CD14-positive monocyte (primary cell): ENCODE data around the gene CYP2W1. TPM values are rescaled to one million over a fixed set of nuclear protein-coding genes. Genes with fewer than 3 reads are reported as not detected.

ENCODE experiments used
- DNase-seq, 3 donors: peaks; one replicate each; pipeline ENCODE4 v3.0.0-alpha.2; 2011 to 2022
- H2AFZ ChIP-seq: 2 replicates; pipeline ENCODE4 v1.6.0; 2012; ENCODE audit warnings: mild to moderate bottlenecking, low read depth, low read length, inconsistent platforms; ENCODE audit not compliant: insufficient read depth, poor library complexity, severe bottlenecking
- H3K27ac ChIP-seq, 2 donors: 1 replicate in 1 of 2; 2 replicates in 1 of 2; pipeline ENCODE4 v1.5.1; 2012 to 2013; ENCODE audit warnings: low read length in 2 of 2, control low read depth in 1 of 2, inconsistent platforms in 1 of 2, low read depth in 1 of 2, mild to moderate bottlenecking in 1 of 2
- H3K27me3 ChIP-seq, 2 donors: one replicate each; pipeline versions ENCODE4 v1.6.0 to v1.6.1; 2011 to 2013; ENCODE audit warnings: low read length in 2 of 2; ENCODE audit not compliant: control insufficient read depth in 2 of 2, insufficient read depth in 2 of 2
- H3K36me3 ChIP-seq, 2 donors: replicated peaks in 1 of 2; 1 replicate in 1 of 2; 2 replicates in 1 of 2; pipeline versions ENCODE4 v1.5.1 to v1.6.1; 2012 to 2013; ENCODE audit warnings: low read length in 2 of 2, control low read depth in 1 of 2, inconsistent platforms in 1 of 2, mild to moderate bottlenecking in 1 of 2; ENCODE audit not compliant: insufficient read depth in 2 of 2, control insufficient read depth in 1 of 2
- H3K4me1 ChIP-seq, 2 donors: 1 replicate in 1 of 2; 2 replicates in 1 of 2; pipeline versions ENCODE4 v1.5.1 to v1.6.1; 2012 to 2013; ENCODE audit warnings: low read length in 2 of 2, control low read depth in 1 of 2, inconsistent platforms in 1 of 2, mild to moderate bottlenecking in 1 of 2, moderate library complexity in 1 of 2; ENCODE audit not compliant: insufficient read depth in 2 of 2, control insufficient read depth in 1 of 2
- H3K4me2 ChIP-seq: replicated peaks from 2 replicates; pipeline ENCODE3; 2012; ENCODE audit warnings: low read length, moderate library complexity, mild to moderate bottlenecking; ENCODE audit not compliant: poor library complexity, severe bottlenecking; ENCODE audit errors: extremely low read depth
- H3K4me3 ChIP-seq, 3 experiments: fragments of 200-600 bp in 1 of 3; sonication (generic) in 1 of 3; replicated peaks in 1 of 3; 1 replicate in 2 of 3; 2 replicates in 1 of 3; pipeline ENCODE4 v1.5.1; 2011 to 2013; ENCODE audit warnings: low read length in 3 of 3, mild to moderate bottlenecking in 3 of 3, control low read depth in 2 of 3, low read depth in 2 of 3, inconsistent platforms in 1 of 3, moderate library complexity in 1 of 3
- H3K79me2 ChIP-seq: 2 replicates; pipeline ENCODE4 v1.6.0; 2012; ENCODE audit warnings: mild to moderate bottlenecking, control low read depth, inconsistent platforms, low read length, moderate library complexity; ENCODE audit not compliant: insufficient read depth
- H3K9ac ChIP-seq: 2 replicates; pipeline ENCODE4 v1.6.0; 2017; ENCODE audit warnings: low read length, mild to moderate bottlenecking; ENCODE audit not compliant: insufficient read depth, poor library complexity, severe bottlenecking
- H3K9me3 ChIP-seq, 2 donors: replicated peaks in 1 of 2; 1 replicate in 1 of 2; 2 replicates in 1 of 2; pipeline versions ENCODE4 v1.5.1 to v1.6.1; 2012 to 2013; ENCODE audit warnings: low read length in 2 of 2, control low read depth in 1 of 2; ENCODE audit not compliant: control insufficient read depth in 1 of 2, insufficient read depth in 1 of 2
- H4K20me1 ChIP-seq: 2 replicates; pipeline ENCODE4 v1.6.0; 2012; ENCODE audit warnings: mild to moderate bottlenecking, low read length, control low read depth, moderate library complexity; ENCODE audit not compliant: insufficient read depth
- H3K27ac Mint-ChIP-seq, 7 donors: one replicate each; pipeline ENCODE4 v1.8.0; 2020; ENCODE audit warnings: mild to moderate bottlenecking in 7 of 7, mixed read lengths in 7 of 7, moderate library complexity in 6 of 7, inconsistent platforms in 2 of 7
- H3K27me3 Mint-ChIP-seq, 3 donors: one replicate each; pipeline ENCODE4 v1.8.0; 2021 to 2022; ENCODE audit warnings: low read depth in 3 of 3, mild to moderate bottlenecking in 3 of 3, mixed read lengths in 3 of 3, moderate library complexity in 3 of 3, inconsistent platforms in 1 of 3
- H3K36me3 Mint-ChIP-seq, 2 donors: one replicate each; pipeline ENCODE4 v1.8.0; 2020; ENCODE audit warnings: mixed read lengths in 2 of 2, inconsistent platforms in 1 of 2, mild to moderate bottlenecking in 1 of 2
- H3K4me1 Mint-ChIP-seq: one replicate; pipeline ENCODE4 v1.8.0; 2020; ENCODE audit warnings: mild to moderate bottlenecking, mixed read lengths
- H3K4me3 Mint-ChIP-seq, 2 donors: one replicate each; pipeline ENCODE4 v1.8.0; 2020; ENCODE audit warnings: mild to moderate bottlenecking in 2 of 2, mixed read lengths in 2 of 2, moderate library complexity in 1 of 2
- H3K9me3 Mint-ChIP-seq, 7 donors: one replicate each; pipeline ENCODE4 v1.8.0; 2020 to 2022; ENCODE audit warnings: mixed read lengths in 7 of 7, mild to moderate bottlenecking in 6 of 7, moderate library complexity in 6 of 7, inconsistent platforms in 2 of 7
- CTCF ChIP-seq: fragments of 200-600 bp; IDR thresholded peaks from one replicate; pipeline ENCODE4 v1.8.0; 2022; ENCODE audit warnings: antibody characterized with exemption, mild to moderate bottlenecking
- WGBS: methylation state at CpG from one replicate; pipeline ENCODE4 v1.1.5; 2013; ENCODE audit warnings: missing lambda C conversion rate; ENCODE audit not compliant: insufficient coverage; 5-methylcytosine and 5-hydroxymethylcytosine counted together
- intact Hi-C, 2 donors: fragments of 100-400 bp; cut with micrococcal nuclease; formaldehyde crosslinking; loops; one replicate each; pipeline versions ENCODE4 v1.15.0 to v1.15.1; 2023
- polyA plus RNA-seq, 3 donors: library from polyadenylated mRNA; depleted of rRNA in 1 of 3; unstranded in 2 of 3; stranded (reverse) in 1 of 3; fragments of 300-500 nt in 2 of 3; fragments of >200 nt in 1 of 3; fragmentation: Illumina TruSeq in 2 of 3; gene quantifications; 1 replicate in 2 of 3; 2 replicates in 1 of 3; pipeline ENCODE4 v1.2.3, GENCODE V29; 2012 to 2021

The CYP2W1 gene
- polyA plus RNA-seq, 3 donors = not detected

- H3K4me2 ChIP-seq = peak overlapping the region; percentile 68
Observed at GRCh38 chr7:963236-964078, 19.5 kb upstream of the CYP2W1 start.

More at GRCh38 chr7:963236-964078, 19.5 kb upstream of the CYP2W1 start:
- Histone ChIP-seq H2AFZ (no peak overlapping the region), H4K20me1 (peaks cover 52% of the 10 kb centered on the region), H3K27ac (peak overlapping the region in 1 of 2 donors; percentile 87), H3K9me3 (no peaks in the 10 kb centered on the region), H3K4me1 (peaks cover 94 to 100% of the 10 kb centered on the region in 2 donors), H3K27me3 (no peaks in the 10 kb centered on the region), H3K4me3 (peak overlapping the region in 1 of 3 experiments; percentile 61), H3K36me3 (peaks cover 20% of the 10 kb centered on the region in 2 donors), H3K79me2 (peaks cover 19% of the 10 kb centered on the region), H3K9ac (peak overlapping the region; percentile 66)
- H3K4me3 Mint-ChIP-seq = peak overlapping the region; percentile 16 to 79
- H3K27ac Mint-ChIP-seq = peak overlapping the region in 4 of 7 donors; percentile 31 to 79 (median 49)
- DNase-seq = no peak
- H3K36me3 Mint-ChIP-seq = peaks cover 23 to 26% of the 10 kb centered on the region in 2 donors
- peaks cover 88% of the 10 kb centered on the region for H3K4me1 Mint-ChIP-seq
- WGBS = 24% methylated on average over 25 of the region's 37 CpGs
- peaks cover 1 to 8% (median 4%) of the 10 kb centered on the region in 3 donors for H3K27me3 Mint-ChIP-seq
- intact Hi-C loops = no loop called here
- H3K9me3 Mint-ChIP-seq = no peaks in the 10 kb centered on the region
- no peak for TF ChIP-seq CTCF
